GM18873 (cell line): ENCODE data around the gene TASOR2.

Source experiments
- ATAC-seq: cut with Tn5 transposase; IDR thresholded peaks from one replicate; pipeline ENCODE4 v1.9.1; 2021; ENCODE audit warnings: mild to moderate bottlenecking, moderate library complexity, moderate number of reproducible peaks; ENCODE audit not compliant: unreplicated experiment, low FRiP score

TASOR2 gene

DNA sequence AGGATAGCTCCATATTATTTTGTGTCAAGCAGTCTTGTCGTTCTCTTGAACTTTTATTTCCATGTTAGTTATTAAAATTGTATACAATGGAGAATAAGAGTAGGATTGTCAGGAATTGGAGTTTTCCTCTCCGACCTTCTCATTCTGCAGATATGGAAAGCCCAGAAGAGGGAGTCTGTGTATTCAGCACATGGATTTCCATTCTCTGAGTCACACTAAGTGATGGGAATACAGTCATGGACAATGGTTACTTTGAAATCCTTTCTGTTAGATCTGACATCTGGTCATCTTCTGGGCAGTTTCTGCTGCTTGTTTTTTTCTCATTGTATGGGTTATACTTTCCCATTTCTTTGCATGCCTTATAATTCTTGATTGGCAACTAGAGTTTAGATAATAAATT lies 5.0 kb upstream of the TASOR2 start:
- no peak for ATAC-seq

GRCh38 chr10:5681930-5682329 lies 2.7 kb upstream of the TASOR2 start:
- no peak for ATAC-seq

DNA sequence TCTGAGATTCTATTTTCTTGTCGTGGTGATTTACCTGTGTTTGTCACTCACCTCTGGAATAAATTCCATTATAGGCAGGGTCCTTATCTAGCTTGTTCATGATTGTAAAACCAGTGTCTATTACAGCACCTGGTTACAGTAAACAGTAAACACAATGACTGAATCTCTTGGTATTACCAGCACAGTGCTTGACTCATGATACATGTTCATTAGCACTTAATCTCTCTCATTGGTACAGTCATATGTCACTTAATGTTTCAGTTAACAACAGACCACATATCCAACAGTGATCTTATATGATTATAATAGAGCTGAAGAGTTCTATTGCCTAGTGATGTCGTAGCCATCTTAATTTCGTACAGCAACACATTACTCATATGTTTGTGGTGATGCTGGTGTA lies 1.6 kb upstream of the TASOR2 start:
- ATAC-seq, result no peak

DNA sequence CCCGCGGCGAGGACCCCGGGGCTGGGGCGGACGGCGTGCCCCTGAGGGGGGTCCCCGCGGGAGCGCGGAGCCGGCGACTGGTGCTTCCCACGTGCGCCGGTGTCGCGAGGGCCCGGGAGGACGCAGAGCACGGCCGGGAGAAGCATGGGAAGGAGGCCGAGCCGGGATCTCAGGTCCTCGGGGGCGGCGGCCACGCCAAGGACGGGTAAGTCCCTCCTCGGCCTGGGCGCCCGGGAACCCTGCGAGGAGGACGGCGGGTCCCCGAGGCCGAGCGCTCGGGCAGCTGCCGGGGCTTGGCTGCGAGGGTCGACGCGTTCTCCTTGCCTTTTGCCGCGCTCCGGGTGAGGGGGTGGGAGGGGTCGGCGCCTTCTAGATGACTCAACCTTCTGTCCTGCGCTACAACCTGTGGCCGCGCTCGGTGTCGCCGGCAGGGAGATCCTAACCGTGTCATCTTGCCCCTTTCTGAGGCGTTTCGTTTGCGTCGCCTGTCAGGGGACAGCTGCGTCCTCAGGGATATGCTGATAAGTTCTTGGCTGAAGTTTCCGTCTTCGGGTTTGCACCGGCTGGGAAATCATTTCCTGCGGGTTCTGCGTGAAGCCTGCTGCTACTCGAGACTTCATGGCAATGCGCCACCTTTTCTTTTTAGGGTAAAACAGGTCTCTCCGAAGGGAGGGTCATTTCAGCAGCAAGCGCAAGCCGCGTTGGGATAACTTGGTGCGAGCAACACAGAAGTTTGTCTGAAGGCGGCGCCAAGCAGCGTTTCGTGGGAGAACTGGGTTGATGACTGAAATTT lies 529 bp downstream of the TASOR2 start:
- ATAC-seq, result peak; percentile 33

- no peak for ATAC-seq
Observed at GRCh38 chr10:5685764-5686240, 1.2 kb downstream of the TASOR2 start.

DNA sequence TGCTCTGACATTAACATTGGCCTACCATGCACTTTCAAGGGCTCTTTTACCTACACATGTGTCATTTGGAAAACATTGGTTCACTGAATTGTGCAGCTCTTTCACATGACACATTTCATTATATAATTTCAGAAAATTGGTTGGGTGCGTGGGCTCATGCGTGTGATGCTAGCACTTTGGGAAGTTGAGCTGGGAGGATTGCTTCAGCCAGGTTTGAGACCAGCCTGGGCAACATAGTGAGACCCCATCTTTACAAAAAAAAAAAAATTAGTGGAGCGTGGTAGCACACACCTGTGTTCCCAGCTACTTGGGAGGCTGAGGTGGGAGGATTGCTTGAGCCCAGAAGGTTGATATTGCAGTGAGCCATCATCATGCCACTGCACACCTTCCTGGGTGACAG lies 3.9 kb downstream of the TASOR2 start:
- ATAC-seq, result no peak

DNA sequence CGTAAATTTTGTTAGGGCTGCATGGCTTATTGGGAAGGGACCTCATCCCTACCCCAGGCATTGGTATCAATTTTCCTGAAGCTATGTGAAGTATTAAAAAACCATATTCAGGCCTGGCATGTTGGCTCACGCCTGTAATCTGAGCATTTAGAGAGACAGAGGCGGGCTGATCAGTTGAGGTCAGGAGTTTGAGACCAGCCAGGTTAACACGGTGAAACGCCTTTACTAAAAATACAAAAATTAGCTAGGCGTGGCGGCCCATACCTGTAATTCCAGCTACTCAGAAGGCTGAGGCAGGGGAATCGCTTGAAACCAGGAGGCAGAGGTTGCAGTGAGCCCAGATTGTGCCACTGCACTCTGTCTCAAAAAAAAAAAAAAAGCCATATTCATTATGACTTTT lies 7.1 kb downstream of the TASOR2 start:
- ATAC-seq, result no peak

DNA sequence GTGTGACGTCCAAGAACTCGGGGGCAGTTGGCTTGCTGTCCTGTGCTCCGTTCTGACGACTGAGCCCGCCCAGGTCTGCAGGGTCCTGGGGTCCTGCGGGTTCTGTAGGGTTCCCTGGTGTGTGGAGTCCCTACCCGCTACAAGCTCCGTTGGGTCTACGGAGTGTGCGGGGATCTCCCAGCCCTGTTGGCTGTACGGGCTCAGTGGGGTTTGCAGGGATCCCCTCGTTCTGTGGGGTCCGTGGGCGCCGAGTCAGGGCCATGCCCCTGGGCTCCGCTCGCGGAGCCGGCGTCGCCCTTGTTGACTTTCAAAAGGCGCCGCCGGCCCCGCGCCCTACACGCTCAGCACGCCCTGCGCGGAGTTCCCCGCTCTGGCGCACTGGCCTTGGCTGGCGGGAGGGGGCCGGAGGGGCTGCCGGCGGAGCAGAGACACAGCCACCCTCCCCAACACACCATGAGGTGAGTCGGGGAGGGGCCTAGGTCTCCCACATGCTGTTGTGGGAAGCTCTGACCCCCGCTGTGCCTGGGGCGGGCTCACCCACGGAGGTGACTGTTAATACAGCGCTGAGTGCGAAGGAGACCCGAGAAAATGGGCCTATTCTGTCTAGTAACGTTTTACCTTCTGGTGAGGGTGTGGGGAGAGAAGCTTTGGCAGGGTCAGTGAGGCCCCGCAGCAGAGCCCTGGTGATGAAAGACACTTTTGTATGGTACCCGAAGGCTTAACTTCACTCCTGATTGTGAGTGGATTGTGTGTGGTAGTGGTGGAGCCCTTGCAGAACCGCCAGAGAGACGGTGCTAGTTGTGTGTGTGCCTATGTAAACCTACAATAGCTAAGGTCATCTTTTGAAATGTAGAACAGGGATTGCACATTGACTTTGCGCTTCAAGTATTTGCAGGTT lies 8.1 kb downstream of the TASOR2 start:
- ATAC-seq, result peak; percentile 67

DNA sequence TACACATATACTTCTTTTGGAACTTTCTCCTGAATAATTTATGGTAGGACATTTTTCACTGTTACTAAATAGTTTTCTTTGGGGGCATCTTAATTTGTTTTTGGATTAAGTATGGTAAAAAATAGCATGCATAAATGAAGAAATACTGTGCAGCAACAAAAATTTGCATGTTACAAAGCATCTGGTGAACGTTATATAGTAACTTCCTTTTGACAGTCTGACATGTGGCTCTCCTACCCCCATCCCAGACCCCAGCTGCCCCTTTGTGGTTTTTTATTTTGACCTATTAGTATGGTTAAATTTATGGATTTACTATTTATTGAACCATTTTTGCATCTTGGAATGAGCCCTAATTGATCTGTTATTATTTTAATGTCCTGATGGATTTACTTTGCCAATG lies 9.9 kb downstream of the TASOR2 start:
- ATAC-seq, result no peak

GRCh38 chr10:5697342-5697741 lies 12.7 kb downstream of the TASOR2 start:
- ATAC-seq, result no peak

DNA sequence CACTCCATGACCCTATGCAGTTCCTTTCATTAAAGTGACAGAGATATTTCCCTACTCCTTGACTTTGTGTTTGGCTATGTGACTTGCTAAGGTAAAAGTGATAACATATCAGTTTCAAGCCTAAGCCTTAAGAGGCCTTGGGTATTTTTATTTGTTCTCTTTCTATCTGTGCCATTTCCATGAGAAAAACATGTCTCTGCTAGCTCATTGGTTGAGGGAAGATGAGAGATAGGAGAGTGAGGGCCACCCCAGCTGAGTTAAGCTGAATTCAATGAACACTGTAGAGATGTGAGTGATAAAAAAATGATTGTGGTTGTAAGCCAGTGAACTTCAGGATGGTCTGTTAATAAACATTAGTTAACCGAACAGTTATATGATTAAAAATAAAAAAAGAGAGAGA lies 13.4 kb downstream of the TASOR2 start:
- no peak for ATAC-seq

DNA sequence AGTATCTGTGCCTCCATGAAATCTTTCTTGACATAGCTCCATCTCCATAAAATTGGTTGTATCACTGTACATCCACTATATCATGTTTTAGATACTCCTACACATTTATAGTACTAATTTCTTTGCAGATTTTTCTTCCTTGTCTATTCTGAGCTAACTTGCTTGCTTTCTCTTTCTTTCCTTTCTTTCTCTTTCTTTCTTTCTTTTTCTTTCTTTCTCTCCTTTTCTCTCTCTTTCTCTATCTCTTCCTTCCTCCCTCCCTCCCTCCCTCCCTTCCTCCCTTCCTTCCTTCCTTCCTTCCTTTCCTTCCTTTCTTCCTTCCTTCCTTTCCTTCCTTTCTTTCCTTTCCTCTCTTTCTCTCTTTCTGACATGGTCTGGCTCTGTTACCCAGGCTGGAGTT lies 23.7 kb downstream of the TASOR2 start:
- no peak for ATAC-seq

GRCh38 chr10:5709865-5710264 lies 25.2 kb downstream of the TASOR2 start:
- ATAC-seq, result no peak

GRCh38 chr10:5710859-5711258 lies 26.2 kb downstream of the TASOR2 start:
- ATAC-seq, result no peak

GRCh38 chr10:5711642-5712041 lies 27.0 kb downstream of the TASOR2 start:
- no peak for ATAC-seq

- no peak for ATAC-seq
Observed at GRCh38 chr10:5719546-5719945, 34.9 kb downstream of the TASOR2 start.

- no peak for ATAC-seq
Observed at GRCh38 chr10:5720182-5720581, 35.5 kb downstream of the TASOR2 start.

- ATAC-seq, result no peak
Observed at GRCh38 chr10:5723692-5724091, 39.1 kb downstream of the TASOR2 start.

DNA sequence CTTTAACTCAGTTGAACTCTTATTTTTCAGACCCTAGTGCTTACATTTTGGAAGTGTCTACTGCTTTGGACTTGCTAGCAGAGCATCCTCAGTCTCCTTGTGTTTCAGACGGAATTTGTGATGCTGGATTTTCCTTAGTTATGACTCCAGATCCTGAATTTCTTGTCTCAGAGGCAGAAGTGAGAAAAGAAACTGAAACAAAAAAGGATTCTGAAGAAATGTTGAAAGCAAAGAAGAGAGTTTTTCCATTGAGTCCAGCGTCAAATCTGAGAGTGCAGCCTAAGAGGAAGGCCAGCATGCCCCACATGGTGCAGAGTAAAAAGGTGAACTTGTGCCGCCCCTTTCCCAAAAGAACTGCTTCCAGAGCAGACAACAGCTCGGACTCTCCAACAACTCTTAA lies 46.1 kb downstream of the TASOR2 start:
- no peak for ATAC-seq

DNA sequence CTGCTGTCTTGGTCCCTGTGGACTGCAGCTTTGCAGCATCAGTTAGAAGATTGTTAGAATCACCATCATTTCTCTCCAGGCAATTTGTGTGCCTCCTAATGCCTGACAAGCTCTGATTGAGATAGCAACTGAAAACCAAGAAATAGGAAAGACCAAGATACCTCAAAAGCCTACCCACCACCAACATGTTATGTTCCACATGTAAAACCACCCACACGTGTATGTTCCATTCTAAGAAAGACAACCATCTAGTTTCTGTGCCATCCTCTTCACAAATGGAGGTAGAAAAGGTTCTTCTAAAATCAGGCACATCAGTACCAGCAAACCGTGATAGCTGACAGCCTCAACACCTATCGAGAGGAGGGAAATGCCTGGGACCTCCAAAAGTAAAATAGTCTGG lies 46.9 kb downstream of the TASOR2 start:
- ATAC-seq, result no peak

DNA sequence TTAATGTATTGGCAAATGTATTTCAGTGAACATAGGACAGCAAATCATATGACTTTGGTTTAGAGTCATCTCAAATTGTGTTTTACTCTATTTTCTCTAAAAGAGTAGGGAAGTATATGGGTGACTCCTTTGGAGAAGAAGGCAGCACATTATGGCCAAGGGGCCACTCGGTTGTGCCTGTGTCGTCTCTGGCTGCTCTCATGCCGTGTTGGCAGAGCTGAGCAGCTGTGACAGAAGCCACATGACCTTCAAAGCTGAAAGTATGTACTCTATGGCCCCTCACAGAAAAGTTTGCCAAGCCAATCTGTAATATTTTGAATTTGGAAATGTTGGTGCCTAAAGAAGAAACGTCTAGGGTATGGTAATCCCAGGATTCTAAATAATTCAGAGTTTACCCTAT lies 47.5 kb downstream of the TASOR2 start:
- ATAC-seq, result no peak
